Stimulated activated memory B cell treated with anti-CD40 and anti-IgM and Interleukin-4, amounts not matched to agents 10 μg/mL and 1 μg/mL and 100 μg/mL, for 72 hours (primary cell): ENCODE measurements around the gene LPAR1.

Experiments
- ATAC-seq: fragments of 150-1000 bp; cut with Tn5 transposase; 2 replicates; pipeline ENCODE4 v1.10.0; 2021
- H3K27ac Mint-ChIP-seq: one replicate; pipeline ENCODE4 v1.8.0; 2022; ENCODE audit warnings: mild to moderate bottlenecking, mixed read lengths
- H3K27me3 Mint-ChIP-seq: one replicate; pipeline ENCODE4 v1.8.0; 2022; ENCODE audit warnings: mixed read lengths
- H3K36me3 Mint-ChIP-seq: one replicate; pipeline ENCODE4 v1.8.0; 2022; ENCODE audit warnings: mixed read lengths
- H3K4me1 Mint-ChIP-seq: one replicate; pipeline ENCODE4 v1.8.0; 2022; ENCODE audit warnings: mixed read lengths
- H3K4me3 Mint-ChIP-seq: one replicate; pipeline ENCODE4 v1.8.0; 2022; ENCODE audit warnings: mild to moderate bottlenecking, moderate library complexity, mixed read lengths
- H3K9me3 Mint-ChIP-seq: one replicate; pipeline ENCODE4 v1.8.0; 2022; ENCODE audit warnings: mixed read lengths

The LPAR1 gene

GRCh38 chr9:110968096-110968495, 70.2 kb downstream of the LPAR1 start:
- no peak for ATAC-seq
- Mint-ChIP-seq H3K27me3 (no peaks in the 10 kb centered on the region), H3K36me3 (no peaks in the 10 kb centered on the region), H3K27ac (no peak overlapping the region), H3K9me3 (peaks cover 6% of the 10 kb centered on the region), H3K4me3 (no peak overlapping the region), H3K4me1 (no peaks in the 10 kb centered on the region)

GRCh38 chr9:110967196-110967595, 71.1 kb downstream of the LPAR1 start:
- ATAC-seq: no peak
- Mint-ChIP-seq H3K27ac (no peak overlapping the region), H3K27me3 (no peaks in the 10 kb centered on the region), H3K4me3 (no peak overlapping the region), H3K36me3 (no peaks in the 10 kb centered on the region), H3K4me1 (no peaks in the 10 kb centered on the region), H3K9me3 (peaks cover 6% of the 10 kb centered on the region)

- Mint-ChIP-seq H3K9me3 (peaks cover 20% of the 10 kb centered on the region), H3K4me1 (no peaks in the 10 kb centered on the region), H3K4me3 (no peak overlapping the region), H3K27ac (no peak overlapping the region), H3K27me3 (no peaks in the 10 kb centered on the region), H3K36me3 (no peaks in the 10 kb centered on the region)
- no peak for ATAC-seq
Observed at GRCh38 chr9:110960288-110960687, 78.0 kb downstream of the LPAR1 start.

GRCh38 chr9:110958847-110959246, 79.4 kb downstream of the LPAR1 start:
- no peak for ATAC-seq
- Mint-ChIP-seq H3K4me3 (no peak overlapping the region), H3K27me3 (no peaks in the 10 kb centered on the region), H3K4me1 (no peaks in the 10 kb centered on the region), H3K36me3 (no peaks in the 10 kb centered on the region), H3K9me3 (peaks cover 34% of the 10 kb centered on the region), H3K27ac (no peak overlapping the region)

GRCh38 chr9:110954822-110955291, 83.4 kb downstream of the LPAR1 start:
- Mint-ChIP-seq H3K4me1 (no peaks in the 10 kb centered on the region), H3K36me3 (no peaks in the 10 kb centered on the region), H3K4me3 (no peak overlapping the region), H3K27ac (no peak overlapping the region), H3K27me3 (no peaks in the 10 kb centered on the region), H3K9me3 (peaks cover 38% of the 10 kb centered on the region)
- ATAC-seq: no peak

GRCh38 chr9:110952540-110952859, 85.8 kb downstream of the LPAR1 start:
- no peaks in the 10 kb centered on the region for H3K4me1 Mint-ChIP-seq
- no peak overlapping the region for H3K27ac Mint-ChIP-seq
- no peaks in the 10 kb centered on the region for H3K27me3 Mint-ChIP-seq
- ATAC-seq: no peak
- no peaks in the 10 kb centered on the region for H3K36me3 Mint-ChIP-seq
- peaks cover 24% of the 10 kb centered on the region for H3K9me3 Mint-ChIP-seq
- H3K4me3 Mint-ChIP-seq: no peak overlapping the region

GRCh38 chr9:110951805-110952539, 86.3 kb downstream of the LPAR1 start:
- H3K27ac Mint-ChIP-seq: no peak overlapping the region
- no peaks in the 10 kb centered on the region for H3K27me3 Mint-ChIP-seq
- no peaks in the 10 kb centered on the region for H3K36me3 Mint-ChIP-seq
- peaks cover 23% of the 10 kb centered on the region for H3K9me3 Mint-ChIP-seq
- ATAC-seq: no peak
- no peaks in the 10 kb centered on the region for H3K4me1 Mint-ChIP-seq
- no peak overlapping the region for H3K4me3 Mint-ChIP-seq

- H3K4me1 Mint-ChIP-seq: no peaks in the 10 kb centered on the region
- peaks cover 22% of the 10 kb centered on the region for H3K9me3 Mint-ChIP-seq
- H3K4me3 Mint-ChIP-seq: no peak overlapping the region
- H3K27ac Mint-ChIP-seq: no peak overlapping the region
- H3K36me3 Mint-ChIP-seq: no peaks in the 10 kb centered on the region
- no peak for ATAC-seq
- H3K27me3 Mint-ChIP-seq: no peaks in the 10 kb centered on the region
Observed at GRCh38 chr9:110950041-110950645, 88.1 kb downstream of the LPAR1 start.

GRCh38 chr9:110949081-110949480, 89.2 kb downstream of the LPAR1 start:
- Mint-ChIP-seq H3K27me3 (no peaks in the 10 kb centered on the region), H3K36me3 (no peaks in the 10 kb centered on the region), H3K27ac (no peak overlapping the region), H3K9me3 (peaks cover 12% of the 10 kb centered on the region), H3K4me3 (no peak overlapping the region), H3K4me1 (no peaks in the 10 kb centered on the region)
- ATAC-seq: no peak

- H3K27me3 Mint-ChIP-seq: no peaks in the 10 kb centered on the region
- no peak overlapping the region for H3K4me3 Mint-ChIP-seq
- no peak overlapping the region for H3K27ac Mint-ChIP-seq
- no peaks in the 10 kb centered on the region for H3K36me3 Mint-ChIP-seq
- no peak for ATAC-seq
- H3K9me3 Mint-ChIP-seq: peaks cover 3% of the 10 kb centered on the region
- H3K4me1 Mint-ChIP-seq: no peaks in the 10 kb centered on the region
Observed at GRCh38 chr9:110947491-110948044, 90.7 kb downstream of the LPAR1 start.

- Mint-ChIP-seq H3K27ac (no peak overlapping the region), H3K4me3 (no peak overlapping the region), H3K4me1 (no peaks in the 10 kb centered on the region)
Observed at GRCh38 chr9:110942522-110942921, 95.7 kb downstream of the LPAR1 start.

GRCh38 chr9:110940951-110941557, 97.2 kb downstream of the LPAR1 start:
- no peaks in the 10 kb centered on the region for H3K27me3 Mint-ChIP-seq
- H3K9me3 Mint-ChIP-seq: peaks cover under 1% of the 10 kb centered on the region
- ATAC-seq: no peak
- H3K36me3 Mint-ChIP-seq: no peaks in the 10 kb centered on the region
- H3K27ac Mint-ChIP-seq: no peak overlapping the region
- no peaks in the 10 kb centered on the region for H3K4me1 Mint-ChIP-seq
- H3K4me3 Mint-ChIP-seq: no peak overlapping the region

More at GRCh38 chr9:110942522-110942921, 95.7 kb downstream of the LPAR1 start:
- no peaks in the 10 kb centered on the region for H3K9me3 Mint-ChIP-seq
- H3K36me3 Mint-ChIP-seq: no peaks in the 10 kb centered on the region
- ATAC-seq: no peak
- H3K27me3 Mint-ChIP-seq: no peaks in the 10 kb centered on the region

GRCh38 chr9:110939573-110939972, 98.7 kb downstream of the LPAR1 start:
- no peaks in the 10 kb centered on the region for H3K4me1 Mint-ChIP-seq
- H3K27me3 Mint-ChIP-seq: no peaks in the 10 kb centered on the region
- no peaks in the 10 kb centered on the region for H3K36me3 Mint-ChIP-seq
- peaks cover 8% of the 10 kb centered on the region for H3K9me3 Mint-ChIP-seq
- no peak overlapping the region for H3K4me3 Mint-ChIP-seq
- no peak overlapping the region for H3K27ac Mint-ChIP-seq
- no peak for ATAC-seq

GRCh38 chr9:110939047-110939446, 99.2 kb downstream of the LPAR1 start:
- H3K36me3 Mint-ChIP-seq: no peaks in the 10 kb centered on the region
- no peak overlapping the region for H3K27ac Mint-ChIP-seq
- ATAC-seq: no peak
- peaks cover 9% of the 10 kb centered on the region for H3K9me3 Mint-ChIP-seq
- no peaks in the 10 kb centered on the region for H3K27me3 Mint-ChIP-seq
- no peak overlapping the region for H3K4me3 Mint-ChIP-seq
- no peaks in the 10 kb centered on the region for H3K4me1 Mint-ChIP-seq

- H3K27me3 Mint-ChIP-seq: no peaks in the 10 kb centered on the region
- H3K4me3 Mint-ChIP-seq: no peak overlapping the region
- ATAC-seq: no peak
- H3K36me3 Mint-ChIP-seq: no peaks in the 10 kb centered on the region
- peaks cover 9% of the 10 kb centered on the region for H3K9me3 Mint-ChIP-seq
- H3K27ac Mint-ChIP-seq: no peak overlapping the region
- no peaks in the 10 kb centered on the region for H3K4me1 Mint-ChIP-seq
Observed at GRCh38 chr9:110938242-110938641, 100.0 kb downstream of the LPAR1 start.
